B cell (primary cell): ENCODE data around the gene STYX. TPM values are rescaled to one million over a fixed set of nuclear protein-coding genes. Genes with fewer than 3 reads are reported as not detected.
"Not testable (repeated sequence)": the region's sequence is repeated elsewhere in the genome, so short reads cannot be mapped to it uniquely, and the experiment has no call there.

Source experiments
- ATAC-seq: fragments of 200-7000 bp; cut with Tn5 transposase; one replicate; pipeline ENCODE4 v1.10.0; 2021; ENCODE audit warnings: low read depth, mild to moderate bottlenecking, moderate number of reproducible peaks, moderate library complexity
- CTCF ChIA-PET: fragments of 350-600 bp; sonication (Branson Sonifier 250); formaldehyde crosslinking; loops from one replicate; lab custom pipeline; 2021; ENCODE audit warnings: antibody characterized with exemption, inconsistent platforms; lab: Charles Lee
- POLR2A ChIA-PET: fragments of 350-600 bp; sonication (Branson Sonifier 250); formaldehyde crosslinking; loops from one replicate; lab custom pipeline; 2021; ENCODE audit warnings: antibody characterized with exemption; lab: Charles Lee
- DNase-seq: peaks from one replicate; pipeline ENCODE4 v3.0.0; 2013
- H2AFZ ChIP-seq: 2 replicates; pipeline ENCODE4 v1.6.1; 2012; ENCODE audit warnings: mild to moderate bottlenecking, low read depth, low read length; ENCODE audit not compliant: insufficient read depth, poor library complexity, severe bottlenecking
- H3K27ac ChIP-seq, 2 donors: 1 replicate in 1 of 2; 2 replicates in 1 of 2; pipeline ENCODE4 v1.5.1; 2012 to 2013; ENCODE audit warnings: low read length in 2 of 2, mild to moderate bottlenecking in 2 of 2, moderate library complexity in 1 of 2
- H3K27me3 ChIP-seq, 4 experiments: fragments of 200-600 bp in 1 of 4; sonication (generic) in 1 of 4; replicated peaks in 1 of 4; 1 replicate in 2 of 4; 2 replicates in 2 of 4; pipeline versions ENCODE4 v1.6.1 to v1.7.0; 2013 to 2016; ENCODE audit warnings: low read length in 3 of 4, mild to moderate bottlenecking in 2 of 4, mixed read lengths in 1 of 4, moderate library complexity in 1 of 4; ENCODE audit not compliant: insufficient read depth in 4 of 4, control insufficient read depth in 3 of 4; ENCODE audit errors: control extremely low read depth in 1 of 4
- H3K36me3 ChIP-seq, 2 experiments: replicated peaks in 1 of 2; 1 replicate in 1 of 2; 2 replicates in 1 of 2; pipeline versions ENCODE4 v1.6.1 to v1.7.1; 2013; ENCODE audit warnings: low read length in 1 of 2; ENCODE audit not compliant: insufficient read depth in 2 of 2, control insufficient read depth in 1 of 2; ENCODE audit errors: control extremely low read depth in 1 of 2, extremely low read depth in 1 of 2
- H3K4me1 ChIP-seq, 2 donors: fragments of 200-600 bp in 1 of 2; sonication (generic) in 1 of 2; 1 replicate in 1 of 2; 2 replicates in 1 of 2; pipeline versions ENCODE4 v1.5.1 to v1.6.1; 2013 to 2017; ENCODE audit warnings: low read length in 2 of 2; ENCODE audit not compliant: control insufficient read depth in 2 of 2, insufficient read depth in 2 of 2
- H3K4me2 ChIP-seq: replicated peaks from 2 replicates; pipeline ENCODE3; 2012; ENCODE audit warnings: mild to moderate bottlenecking, low read depth, low read length; ENCODE audit not compliant: poor library complexity, severe bottlenecking
- H3K4me3 ChIP-seq, 5 experiments: fragments of 200-600 bp in 1 of 5; sonication (generic) in 1 of 5; 1 replicate in 3 of 5; 2 replicates in 2 of 5; pipeline versions ENCODE4 v1.5.1 to v1.7.0; 2011 to 2016; ENCODE audit warnings: low read length in 4 of 5, mild to moderate bottlenecking in 4 of 5, low read depth in 2 of 5, control low read depth in 1 of 5, moderate library complexity in 1 of 5; ENCODE audit not compliant: insufficient read depth in 1 of 5; ENCODE audit errors: control extremely low read depth in 1 of 5, extremely low read depth in 1 of 5
- H3K79me2 ChIP-seq: fragments of 200-600 bp; sonication (generic); one replicate; pipeline ENCODE4 v1.6.0; 2016; ENCODE audit warnings: low read length; ENCODE audit not compliant: control insufficient read depth, insufficient read depth
- H3K9ac ChIP-seq: fragments of 200-600 bp; sonication (generic); 2 replicates; pipeline ENCODE4 v1.6.1; 2017; ENCODE audit warnings: mild to moderate bottlenecking, low read length, moderate library complexity
- H3K9me3 ChIP-seq, 3 donors: one replicate each; pipeline versions ENCODE4 v1.6.1 to v1.7.1; 2013; ENCODE audit warnings: low read length in 2 of 3; ENCODE audit not compliant: control insufficient read depth in 2 of 3, insufficient read depth in 1 of 3; ENCODE audit errors: control extremely low read depth in 1 of 3
- H4K20me1 ChIP-seq: 2 replicates; pipeline ENCODE4 v1.6.0; 2012; ENCODE audit warnings: mild to moderate bottlenecking, low read length; ENCODE audit not compliant: insufficient read depth, control insufficient read depth, poor library complexity, severe bottlenecking
- H3K27ac Mint-ChIP-seq: one replicate; pipeline ENCODE4 v1.8.0; 2021; ENCODE audit warnings: mixed read lengths
- H3K27me3 Mint-ChIP-seq: one replicate; pipeline ENCODE4 v1.8.0; 2021; ENCODE audit warnings: mixed read lengths
- H3K4me1 Mint-ChIP-seq: one replicate; pipeline ENCODE4 v1.8.0; 2021; ENCODE audit warnings: mixed read lengths
- H3K4me3 Mint-ChIP-seq: one replicate; pipeline ENCODE4 v1.8.0; 2021; ENCODE audit warnings: mixed read lengths
- H3K9me3 Mint-ChIP-seq: one replicate; pipeline ENCODE4 v1.8.0; 2022; ENCODE audit warnings: mixed read lengths; ENCODE audit not compliant: insufficient read depth
- EZH2 ChIP-seq: IDR thresholded peaks from 2 replicates; pipeline ENCODE4 v1.6.1; 2012; ENCODE audit warnings: borderline replicate concordance, low read depth, mild to moderate bottlenecking, moderate library complexity, low read length; ENCODE audit not compliant: insufficient read depth, poor library complexity, severe bottlenecking
- WGBS: methylation state at CpG from one replicate; pipeline ENCODE4 v1.1.5; 2013; ENCODE audit warnings: missing lambda C conversion rate; ENCODE audit not compliant: insufficient coverage; 5-methylcytosine and 5-hydroxymethylcytosine counted together
- intact Hi-C: fragments of 100-400 bp; cut with micrococcal nuclease; formaldehyde crosslinking; loops from one replicate; pipeline ENCODE4 v1.10.0; 2022
- polyA plus RNA-seq: library from polyadenylated mRNA; depleted of rRNA; stranded (reverse); fragments of >200 nt; gene quantifications from 2 replicates; pipeline ENCODE4 v1.2.3, GENCODE V29; 2012
- total RNA-seq, 2 donors: library from RNA; stranded (reverse); fragments of 120-200 nt in 1 of 2; gene quantifications; 1 replicate in 1 of 2; 2 replicates in 1 of 2; pipeline versions ENCODE4 v1.2.3 to v1.2.4, GENCODE V29; 2013 to 2022
- TF ChIP-seq, protein P1 (sequence below): fragments of 200-600 bp; IDR thresholded peaks from one replicate; pipeline ENCODE4 v1.8.0; 2022; ENCODE audit warnings: antibody characterized with exemption, mild to moderate bottlenecking

Gene STYX
- total and polyA plus RNA-seq, 2 donors (not counting 1 experiment from before 2014, with no cell fraction given) = 5.0 to 15.7 TPM

- WGBS = 93% methylated on average over 6 of the region's 15 CpGs
- peaks cover 2 to 21% of the 10 kb centered on the region in 2 experiments for H3K36me3 ChIP-seq
- Mint-ChIP-seq H3K4me1 (peaks cover 45% of the 10 kb centered on the region), H3K4me3 (peak overlapping the region; percentile 50)
- not testable (repeated sequence) for H3K9me3 Mint-ChIP-seq, H3K27me3 ChIP-seq, H3K27ac Mint-ChIP-seq, H4K20me1 ChIP-seq, ATAC-seq, DNase-seq, H3K9ac ChIP-seq, H3K4me2 ChIP-seq, H3K4me3 ChIP-seq, H3K9me3 ChIP-seq, H3K27me3 Mint-ChIP-seq
- peaks cover 23 to 27% of the 10 kb centered on the region in 2 donors for H3K4me1 ChIP-seq
- peak overlapping the region; percentile 98 for H2AFZ ChIP-seq
- H3K27ac ChIP-seq = peak overlapping the region in 1 of 2 donors; percentile 7
- ChIA-PET CTCF (interaction anchor here (0.9 to 2.2 kb wide), 2 partner anchors 9 to 14 kb away, joined by 3 to 17 read pairs; no protein-coding TSS in a partner anchor), POLR2A (interaction anchor here (0.9 to 1.4 kb wide), 5 partner anchors 13 to 72 kb away, joined by 3 to 7 read pairs (median 3); no protein-coding TSS in a partner anchor)
- H3K79me2 ChIP-seq = peaks cover 70% of the 10 kb centered on the region
- intact Hi-C loops = loop anchor here (1.0 kb wide), 2 partner anchors 404 to 425 kb away; no protein-coding TSS in a partner anchor
These were observed 931 bp upstream of the STYX start for GRCh38 chr14:52729035-52729434.

- intact Hi-C loops = loop anchor here (1.0 kb wide), 2 partner anchors 404 to 425 kb away; no protein-coding TSS in a partner anchor
- H3K79me2 ChIP-seq = peaks cover 70% of the 10 kb centered on the region
- H3K9ac ChIP-seq = peak overlapping the region; percentile 86
- no peaks in the 10 kb centered on the region for H3K9me3 ChIP-seq
- peak overlapping the region; percentile 85 for H3K4me2 ChIP-seq
- 0% methylated on average over 2 of the region's 8 CpGs for WGBS
- Mint-ChIP-seq H3K27me3 (no peaks in the 10 kb centered on the region), H3K4me1 (peaks cover 44% of the 10 kb centered on the region), H3K4me3 (peak overlapping the region; percentile 93), H3K27ac (peak overlapping the region; percentile 93), H3K9me3 (no peaks in the 10 kb centered on the region)
- no peak for DNase-seq
- ATAC-seq = no peak
- H3K4me1 ChIP-seq = peaks cover 19 to 21% of the 10 kb centered on the region in 2 donors
- H3K4me3 ChIP-seq = peak overlapping the region; percentile 52 to 99 (median 84)
- POLR2A ChIA-PET = interaction anchor here (0.9 to 1.4 kb wide), 5 partner anchors 12 to 72 kb away, joined by 3 to 7 read pairs (median 3); no protein-coding TSS in a partner anchor
- peak overlapping the region; percentile 98 for H2AFZ ChIP-seq
- CTCF ChIA-PET = interaction anchor here (0.9 to 2.2 kb wide), 3 partner anchors 10 to 13 kb away, joined by 3 to 17 read pairs (median 5); no protein-coding TSS in a partner anchor
- H3K27ac ChIP-seq = peak overlapping the region; percentile 56 to 82
- H3K27me3 ChIP-seq = no peaks in the 10 kb centered on the region
- peaks cover 3 to 27% of the 10 kb centered on the region in 2 experiments for H3K36me3 ChIP-seq
- TF ChIP-seq, protein P1, sequence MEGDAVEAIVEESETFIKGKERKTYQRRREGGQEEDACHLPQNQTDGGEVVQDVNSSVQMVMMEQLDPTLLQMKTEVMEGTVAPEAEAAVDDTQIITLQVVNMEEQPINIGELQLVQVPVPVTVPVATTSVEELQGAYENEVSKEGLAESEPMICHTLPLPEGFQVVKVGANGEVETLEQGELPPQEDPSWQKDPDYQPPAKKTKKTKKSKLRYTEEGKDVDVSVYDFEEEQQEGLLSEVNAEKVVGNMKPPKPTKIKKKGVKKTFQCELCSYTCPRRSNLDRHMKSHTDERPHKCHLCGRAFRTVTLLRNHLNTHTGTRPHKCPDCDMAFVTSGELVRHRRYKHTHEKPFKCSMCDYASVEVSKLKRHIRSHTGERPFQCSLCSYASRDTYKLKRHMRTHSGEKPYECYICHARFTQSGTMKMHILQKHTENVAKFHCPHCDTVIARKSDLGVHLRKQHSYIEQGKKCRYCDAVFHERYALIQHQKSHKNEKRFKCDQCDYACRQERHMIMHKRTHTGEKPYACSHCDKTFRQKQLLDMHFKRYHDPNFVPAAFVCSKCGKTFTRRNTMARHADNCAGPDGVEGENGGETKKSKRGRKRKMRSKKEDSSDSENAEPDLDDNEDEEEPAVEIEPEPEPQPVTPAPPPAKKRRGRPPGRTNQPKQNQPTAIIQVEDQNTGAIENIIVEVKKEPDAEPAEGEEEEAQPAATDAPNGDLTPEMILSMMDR = no peak
- TF ChIP-seq EZH2 = no peak
- H4K20me1 ChIP-seq = no peaks in the 10 kb centered on the region
These were observed 411 bp upstream of the STYX start for GRCh38 chr14:52729585-52729924.
